Trophoblast cell (in vitro differentiated cells and primary cell): Measurements from ENCODE around the gene GRAPL.
"Not testable (repeated sequence)": the region's sequence is repeated elsewhere in the genome, so short reads cannot be mapped to it uniquely, and the experiment has no call there.

Experiments used
- DNase-seq, 2 donors: peaks; one replicate each; pipeline ENCODE4 v3.0.0-alpha.2; 2016
- H2AFZ ChIP-seq: 2 replicates; pipeline ENCODE4 v1.6.1; 2013; ENCODE audit warnings: low read length, moderate library complexity, mild to moderate bottlenecking; ENCODE audit not compliant: insufficient read depth, poor library complexity
- H2AK5ac ChIP-seq: 2 replicates; pipeline ENCODE4 v1.6.1; 2013; ENCODE audit warnings: mild to moderate bottlenecking, low read length
- H2BK120ac ChIP-seq: 2 replicates; pipeline ENCODE4 v1.6.1; 2013; ENCODE audit warnings: low read length, mild to moderate bottlenecking, moderate library complexity; ENCODE audit not compliant: insufficient read depth, poor library complexity
- H2BK12ac ChIP-seq: 2 replicates; pipeline ENCODE4 v1.6.1; 2013; ENCODE audit warnings: mild to moderate bottlenecking, low read length, moderate library complexity
- H2BK5ac ChIP-seq: 2 replicates; pipeline ENCODE4 v1.6.1; 2013; ENCODE audit warnings: low read length, low read depth, moderate library complexity, mild to moderate bottlenecking; ENCODE audit not compliant: poor library complexity
- H3K14ac ChIP-seq: 2 replicates; pipeline ENCODE4 v1.6.1; 2013; ENCODE audit warnings: mild to moderate bottlenecking, low read length
- H3K18ac ChIP-seq: 2 replicates; pipeline ENCODE4 v1.6.1; 2013; ENCODE audit warnings: mild to moderate bottlenecking, low read length
- H3K23ac ChIP-seq: 2 replicates; pipeline ENCODE4 v1.6.1; 2013; ENCODE audit warnings: low read length
- H3K27ac ChIP-seq: 2 replicates; pipeline ENCODE4 v1.5.1; 2013; ENCODE audit warnings: low read depth, mild to moderate bottlenecking, inconsistent platforms, low read length, moderate library complexity
- H3K27me3 ChIP-seq: 2 replicates; pipeline ENCODE4 v1.6.1; 2013; ENCODE audit warnings: inconsistent platforms, mild to moderate bottlenecking, low read length, moderate library complexity; ENCODE audit not compliant: insufficient read depth
- H3K36me3 ChIP-seq, 2 experiments: 1 replicate in 1 of 2; 2 replicates in 1 of 2; pipeline ENCODE4 v1.6.1; 2013; ENCODE audit warnings: low read length in 2 of 2, mild to moderate bottlenecking in 2 of 2, moderate library complexity in 1 of 2; ENCODE audit not compliant: insufficient read depth in 2 of 2, control insufficient read depth in 1 of 2
- H3K4ac ChIP-seq: 2 replicates; pipeline ENCODE4 v1.6.1; 2013; ENCODE audit warnings: low read depth, mild to moderate bottlenecking, low read length, moderate library complexity
- H3K4me1 ChIP-seq, 2 experiments: 1 replicate in 1 of 2; 2 replicates in 1 of 2; pipeline ENCODE4 v1.6.1; 2013; ENCODE audit warnings: low read length in 2 of 2, mild to moderate bottlenecking in 2 of 2, moderate library complexity in 1 of 2; ENCODE audit not compliant: insufficient read depth in 2 of 2, control insufficient read depth in 1 of 2
- H3K4me2 ChIP-seq: 2 replicates; pipeline ENCODE4 v1.6.1; 2013; ENCODE audit warnings: inconsistent platforms, mild to moderate bottlenecking, low read length, moderate library complexity
- H3K4me3 ChIP-seq: 2 replicates; pipeline ENCODE4 v1.5.1; 2013; ENCODE audit warnings: mild to moderate bottlenecking, low read depth, low read length, inconsistent platforms
- H3K79me1 ChIP-seq: one replicate; pipeline ENCODE4 v1.6.1; 2013; ENCODE audit warnings: low read length
- H3K79me2 ChIP-seq: 2 replicates; pipeline ENCODE4 v1.6.1; 2013; ENCODE audit warnings: low read length, mild to moderate bottlenecking; ENCODE audit not compliant: control insufficient read depth, insufficient read depth, poor library complexity
- H3K9ac ChIP-seq: 2 replicates; pipeline ENCODE4 v1.6.1; 2013; ENCODE audit warnings: mild to moderate bottlenecking, low read length
- H3K9me3 ChIP-seq: 2 replicates; pipeline ENCODE4 v1.6.1; 2013; ENCODE audit warnings: low read depth, mild to moderate bottlenecking, control low read depth, inconsistent platforms, low read length; ENCODE audit not compliant: insufficient read depth
- H4K12ac ChIP-seq: 2 replicates; pipeline ENCODE4 v1.6.1; 2013; ENCODE audit warnings: low read depth, mild to moderate bottlenecking, low read length, moderate library complexity
- H4K8ac ChIP-seq: 2 replicates; pipeline ENCODE4 v1.6.1; 2013; ENCODE audit warnings: low read depth, mild to moderate bottlenecking, low read length, moderate library complexity
- H4K91ac ChIP-seq: one replicate; pipeline ENCODE4 v1.6.1; 2013; ENCODE audit warnings: low read depth, mild to moderate bottlenecking, low read length, moderate library complexity
- WGBS: extraction: QIAGEN DNeasy Blood & Tissue Kit; methylation state at CpG from one replicate; pipeline ENCODE4 v1.1.7; 2013; ENCODE audit warnings: missing lambda C conversion rate; ENCODE audit not compliant: insufficient read length, insufficient coverage; ENCODE audit errors: extremely low coverage; 5-methylcytosine and 5-hydroxymethylcytosine counted together

Gene GRAPL

GRCh38 chr17:19203429-19203828 lies 76.0 kb downstream of the GRAPL start:
- not testable (repeated sequence) for H2AK5ac ChIP-seq, H4K8ac ChIP-seq, H3K79me1 ChIP-seq, H3K4me1 ChIP-seq, H2AFZ ChIP-seq, H2BK120ac ChIP-seq, H3K23ac ChIP-seq, H3K4me3 ChIP-seq, H2BK5ac ChIP-seq, H2BK12ac ChIP-seq, H3K27ac ChIP-seq, H3K9ac ChIP-seq, H3K14ac ChIP-seq, H3K36me3 ChIP-seq, H3K9me3 ChIP-seq, H3K4ac ChIP-seq, H3K18ac ChIP-seq, H4K91ac ChIP-seq, H3K4me2 ChIP-seq, H3K79me2 ChIP-seq, DNase-seq, H4K12ac ChIP-seq, H3K27me3 ChIP-seq
- no CpG with 5 or more reads among the region's 3 CpGs for WGBS
